ENCODE measurements around the gene TBC1D1.

GRCh38 chr4:37971202-37971601, 80.3 kb downstream of the TBC1D1 start:
- TF ChIP-seq CTCF (conservative IDR thresholded peaks at IDR 0.05; ENCODE audit: low read depth, low read length), result no peak
- no peak for TF ChIP-seq EZH2 (IDR thresholded peaks at IDR 0.05; ENCODE audit: borderline replicate concordance, low read depth, low read length, poor library complexity, severe bottlenecking)
